Tibial nerve (tissue), 4 donors: ENCODE data around the gene TIGD6.

Experiments
- CTCF ChIP-seq, 5 experiments: fragments of 200-600 bp in 3 of 5; fragments of 450-650 bp in 2 of 5; sonication (generic) in 3 of 5; IDR thresholded peaks; one replicate each; pipeline ENCODE4 v1.5.1; 2016 to 2019; ENCODE audit warnings: antibody characterized with exemption in 5 of 5, mild to moderate bottlenecking in 3 of 5, moderate library complexity in 2 of 5
- EP300 ChIP-seq, 2 donors: sonication (generic); formaldehyde crosslinking; IDR thresholded peaks; one replicate each; pipeline ENCODE4 v1.6.1; 2017; ENCODE audit warnings: antibody characterized with exemption in 2 of 2, mild to moderate bottlenecking in 1 of 2
- POLR2A ChIP-seq, 2 donors: fragments of 450-650 bp; IDR thresholded peaks; one replicate each; pipeline ENCODE4 v1.6.1; 2017; ENCODE audit warnings: antibody characterized with exemption in 2 of 2, mild to moderate bottlenecking in 2 of 2, moderate library complexity in 2 of 2

DNA sequence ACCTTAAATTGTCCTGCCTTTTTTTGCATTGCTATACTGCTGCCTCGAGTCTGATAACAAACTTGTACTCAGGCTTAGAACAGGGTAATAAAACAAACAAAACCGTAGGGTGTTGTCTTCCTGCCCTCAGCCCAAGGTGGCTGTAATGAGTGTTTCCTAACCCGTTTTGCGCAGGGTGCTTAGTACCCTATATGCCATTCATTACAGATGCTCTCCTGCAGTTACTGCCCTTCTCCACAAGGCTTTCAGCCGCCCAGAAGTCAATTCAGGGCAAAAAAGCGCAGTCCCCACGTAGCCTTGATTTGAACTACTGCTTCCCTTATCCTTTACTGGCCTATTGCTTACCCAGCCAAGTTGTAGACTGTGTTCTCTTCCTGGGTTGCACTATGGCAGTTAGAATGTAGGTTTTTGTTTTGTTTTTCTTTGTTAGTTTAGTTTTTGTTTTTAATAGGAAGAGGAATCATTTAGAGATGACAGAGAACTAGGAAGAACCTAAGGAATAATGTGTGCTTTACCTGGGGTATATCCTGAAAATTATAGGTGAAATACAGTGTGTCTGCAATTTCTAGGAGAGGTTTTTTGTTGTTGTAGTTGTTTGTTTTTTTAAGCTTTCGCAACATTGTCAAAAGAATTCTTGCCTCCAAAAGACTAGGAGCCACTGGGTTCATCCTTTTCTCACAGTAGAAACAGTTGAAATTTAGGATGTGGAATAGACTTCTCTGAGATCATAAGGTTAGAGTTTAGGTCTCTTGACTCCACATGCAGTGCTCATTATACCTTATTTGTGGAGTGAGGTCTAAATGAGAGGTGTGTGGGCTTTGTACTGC is 1.4 kb upstream of the TIGD6 start:
- TF ChIP-seq CTCF (IDR thresholded peaks at IDR 0.05) (peak; percentile 46 to 61 (median 49)), POLR2A (IDR thresholded peaks at IDR 0.05) (no peak), EP300 (IDR thresholded peaks at IDR 0.05) (peak in 1 of 2 donors; percentile 10)
